CD8-positive, alpha-beta memory T cell (primary cell): Measurements from ENCODE around the gene OXGR1. TPM values are rescaled to one million over a fixed set of nuclear protein-coding genes. Genes with fewer than 3 reads are reported as not detected.

Source experiments
- CTCF ChIA-PET: fragments of 350-600 bp; sonication (Branson Sonifier 250); formaldehyde crosslinking; loops from one replicate; lab custom pipeline; 2021; ENCODE audit warnings: antibody characterized with exemption; lab: Charles Lee
- POLR2A ChIA-PET: fragments of 350-600 bp; sonication (Branson Sonifier 250); formaldehyde crosslinking; loops from one replicate; lab custom pipeline; 2021; ENCODE audit warnings: antibody characterized with exemption; lab: Charles Lee
- DNase-seq, 5 donors: peaks; one replicate each; pipeline versions ENCODE4 v3.0.0 to v3.0.0-alpha.2; 2020 to 2022; ENCODE audit warnings: mixed read lengths in 1 of 5
- H3K27ac ChIP-seq: one replicate; pipeline ENCODE4 v1.7.0; 2013; ENCODE audit warnings: low read depth, mild to moderate bottlenecking, low read length, moderate library complexity
- H3K27me3 ChIP-seq: 2 replicates; pipeline ENCODE4 v1.7.0; 2013; ENCODE audit warnings: low read length, mild to moderate bottlenecking; ENCODE audit not compliant: insufficient read depth, poor library complexity, severe bottlenecking
- H3K36me3 ChIP-seq: 2 replicates; pipeline ENCODE4 v1.7.0; 2013; ENCODE audit warnings: mild to moderate bottlenecking, low read length, moderate library complexity; ENCODE audit not compliant: insufficient read depth
- H3K4me1 ChIP-seq: 2 replicates; pipeline ENCODE4 v1.7.0; 2013; ENCODE audit warnings: mild to moderate bottlenecking, low read length, moderate library complexity; ENCODE audit not compliant: insufficient read depth
- H3K4me3 ChIP-seq: 2 replicates; pipeline ENCODE4 v1.7.0; 2013; ENCODE audit warnings: mild to moderate bottlenecking, low read length
- H3K9me3 ChIP-seq: 2 replicates; pipeline ENCODE4 v1.7.0; 2013; ENCODE audit warnings: mild to moderate bottlenecking, low read length
- H3K27ac Mint-ChIP-seq, 8 donors: one replicate each; pipeline ENCODE4 v1.8.0; 2020 to 2021; ENCODE audit warnings: mixed read lengths in 8 of 8, mild to moderate bottlenecking in 6 of 8, inconsistent platforms in 3 of 8, moderate library complexity in 3 of 8
- H3K27me3 Mint-ChIP-seq, 2 donors: one replicate each; pipeline ENCODE4 v1.8.0; 2020 to 2021; ENCODE audit warnings: mixed read lengths in 2 of 2, mild to moderate bottlenecking in 1 of 2, moderate library complexity in 1 of 2
- H3K36me3 Mint-ChIP-seq, 3 donors: one replicate each; pipeline ENCODE4 v1.8.0; 2020 to 2021; ENCODE audit warnings: mixed read lengths in 3 of 3, inconsistent platforms in 1 of 3, mild to moderate bottlenecking in 1 of 3
- H3K4me1 Mint-ChIP-seq, 3 donors: one replicate each; pipeline ENCODE4 v1.8.0; 2020 to 2021; ENCODE audit warnings: mixed read lengths in 3 of 3, inconsistent platforms in 1 of 3, mild to moderate bottlenecking in 1 of 3
- H3K4me3 Mint-ChIP-seq, 7 donors: one replicate each; pipeline ENCODE4 v1.8.0; 2020 to 2021; ENCODE audit warnings: mixed read lengths in 7 of 7, mild to moderate bottlenecking in 6 of 7, moderate library complexity in 4 of 7, inconsistent platforms in 2 of 7
- H3K9me3 Mint-ChIP-seq, 5 donors: one replicate each; pipeline ENCODE4 v1.8.0; 2020 to 2022; ENCODE audit warnings: mixed read lengths in 5 of 5, mild to moderate bottlenecking in 3 of 5, moderate library complexity in 2 of 5, inconsistent platforms in 1 of 5
- polyA plus RNA-seq: library from polyadenylated mRNA; unstranded; fragments of 300-500 nt; fragmentation: Illumina TruSeq; gene quantifications from one replicate; pipeline ENCODE4 v1.2.3, GENCODE V29; 2021
- total RNA-seq, 2 experiments: library from RNA; stranded (reverse); gene quantifications; one replicate each; pipeline ENCODE4 v1.2.3, GENCODE V29; 2021

OXGR1 gene
- total and polyA plus RNA-seq, 3 experiments from 2014 or later: not detected

GRCh38 chr13:96968027-96968426 lies 26.2 kb downstream of the OXGR1 start:
- DNase-seq: no peak
- ChIA-PET POLR2A (no interaction called here), CTCF (no interaction called here)
- no peak overlapping the region for H3K4me3 Mint-ChIP-seq
- Histone ChIP-seq H3K27me3 (no peaks in the 10 kb centered on the region), H3K9me3 (peaks cover 24% of the 10 kb centered on the region), H3K27ac (no peak overlapping the region), H3K4me3 (no peak overlapping the region), H3K36me3 (no peaks in the 10 kb centered on the region), H3K4me1 (no peaks in the 10 kb centered on the region)
- H3K9me3 Mint-ChIP-seq: peaks cover 41 to 45% (median 44%) of the 10 kb centered on the region in 5 donors
- H3K27me3 Mint-ChIP-seq: no peaks in the 10 kb centered on the region
- no peak overlapping the region for H3K27ac Mint-ChIP-seq
- peaks cover 0 to 6% (median 0%) of the 10 kb centered on the region in 3 donors for H3K36me3 Mint-ChIP-seq
- H3K4me1 Mint-ChIP-seq: no peaks in the 10 kb centered on the region

- Histone ChIP-seq H3K27me3 (no peaks in the 10 kb centered on the region), H3K4me3 (no peak overlapping the region), H3K27ac (no peak overlapping the region), H3K4me1 (no peaks in the 10 kb centered on the region), H3K36me3 (no peaks in the 10 kb centered on the region), H3K9me3 (peaks cover 24% of the 10 kb centered on the region)
- ChIA-PET POLR2A (no interaction called here), CTCF (no interaction called here)
- Mint-ChIP-seq H3K36me3 (peaks cover 0 to 6% (median 0%) of the 10 kb centered on the region in 3 donors), H3K27ac (no peak overlapping the region), H3K27me3 (no peaks in the 10 kb centered on the region), H3K9me3 (peaks cover 41 to 45% (median 44%) of the 10 kb centered on the region in 5 donors), H3K4me1 (no peaks in the 10 kb centered on the region), H3K4me3 (no peak overlapping the region)
- no peak for DNase-seq
Observed at GRCh38 chr13:96967248-96967745, 27.0 kb downstream of the OXGR1 start.

- no peaks in the 10 kb centered on the region for H3K27me3 Mint-ChIP-seq
Observed at GRCh38 chr13:96966415-96967102, 27.7 kb downstream of the OXGR1 start.

GRCh38 chr13:96963786-96964475 lies 30.3 kb downstream of the OXGR1 start:
- Mint-ChIP-seq H3K4me1 (no peaks in the 10 kb centered on the region), H3K27ac (no peak overlapping the region), H3K27me3 (no peaks in the 10 kb centered on the region), H3K36me3 (no peaks in the 10 kb centered on the region), H3K9me3 (peaks cover 23 to 31% (median 28%) of the 10 kb centered on the region in 5 donors), H3K4me3 (no peak overlapping the region)
- POLR2A ChIA-PET: no interaction called here
- Histone ChIP-seq H3K27me3 (no peaks in the 10 kb centered on the region), H3K9me3 (peaks cover 20% of the 10 kb centered on the region), H3K4me3 (no peak overlapping the region), H3K27ac (no peak overlapping the region), H3K36me3 (no peaks in the 10 kb centered on the region), H3K4me1 (no peaks in the 10 kb centered on the region)
- CTCF ChIA-PET: no interaction called here
- no peak for DNase-seq

More at GRCh38 chr13:96966415-96967102, 27.7 kb downstream of the OXGR1 start:
- no peak overlapping the region for H3K4me3 ChIP-seq
- H3K27ac Mint-ChIP-seq: no peak overlapping the region
- no peaks in the 10 kb centered on the region for H3K36me3 ChIP-seq
- H3K4me1 Mint-ChIP-seq: no peaks in the 10 kb centered on the region
- POLR2A ChIA-PET: no interaction called here
- CTCF ChIA-PET: no interaction called here
- no peak for DNase-seq
- no peaks in the 10 kb centered on the region for H3K4me1 ChIP-seq
- peaks cover 24% of the 10 kb centered on the region for H3K9me3 ChIP-seq
- H3K9me3 Mint-ChIP-seq: peaks cover 40 to 44% (median 41%) of the 10 kb centered on the region in 5 donors
- H3K36me3 Mint-ChIP-seq: peaks cover 0 to 6% (median 0%) of the 10 kb centered on the region in 3 donors
- no peak overlapping the region for H3K4me3 Mint-ChIP-seq
- no peak overlapping the region for H3K27ac ChIP-seq
- H3K27me3 ChIP-seq: no peaks in the 10 kb centered on the region

GRCh38 chr13:96960379-96960778 lies 33.9 kb downstream of the OXGR1 start:
- Mint-ChIP-seq H3K4me3 (no peak overlapping the region), H3K4me1 (no peaks in the 10 kb centered on the region), H3K27me3 (peaks cover 0 to 1% of the 10 kb centered on the region in 2 donors), H3K9me3 (peaks cover 0 to 4% (median 2%) of the 10 kb centered on the region in 5 donors), H3K27ac (no peak overlapping the region), H3K36me3 (no peaks in the 10 kb centered on the region)
- Histone ChIP-seq H3K4me1 (no peaks in the 10 kb centered on the region), H3K27ac (no peak overlapping the region), H3K27me3 (no peaks in the 10 kb centered on the region), H3K9me3 (no peaks in the 10 kb centered on the region), H3K4me3 (no peak overlapping the region), H3K36me3 (no peaks in the 10 kb centered on the region)
- CTCF ChIA-PET: no interaction called here
- POLR2A ChIA-PET: no interaction called here
- DNase-seq: no peak

GRCh38 chr13:96958286-96958891 lies 35.9 kb downstream of the OXGR1 start:
- Mint-ChIP-seq H3K4me1 (no peaks in the 10 kb centered on the region), H3K36me3 (no peaks in the 10 kb centered on the region), H3K4me3 (no peak overlapping the region), H3K9me3 (peaks cover 0 to 2% (median 0%) of the 10 kb centered on the region in 5 donors), H3K27ac (no peak overlapping the region), H3K27me3 (peaks cover 0 to 1% of the 10 kb centered on the region in 2 donors)
- Histone ChIP-seq H3K36me3 (no peaks in the 10 kb centered on the region), H3K4me1 (no peaks in the 10 kb centered on the region), H3K4me3 (no peak overlapping the region), H3K27me3 (no peaks in the 10 kb centered on the region), H3K27ac (no peak overlapping the region), H3K9me3 (no peaks in the 10 kb centered on the region)
- POLR2A ChIA-PET: no interaction called here
- no peak for DNase-seq
- CTCF ChIA-PET: no interaction called here

GRCh38 chr13:96952595-96952994 lies 41.7 kb downstream of the OXGR1 start:
- no peaks in the 10 kb centered on the region for H3K4me1 ChIP-seq
- no peak overlapping the region for H3K4me3 Mint-ChIP-seq
- H3K36me3 Mint-ChIP-seq: no peaks in the 10 kb centered on the region
- no peaks in the 10 kb centered on the region for H3K36me3 ChIP-seq
- peaks cover 0 to 2% of the 10 kb centered on the region in 2 donors for H3K27me3 Mint-ChIP-seq
- ChIA-PET CTCF (no interaction called here), POLR2A (no interaction called here)
- peaks cover 0 to 2% (median 0%) of the 10 kb centered on the region in 5 donors for H3K9me3 Mint-ChIP-seq
- no peak overlapping the region for H3K27ac ChIP-seq
- H3K9me3 ChIP-seq: no peaks in the 10 kb centered on the region
- no peak overlapping the region for H3K4me3 ChIP-seq
- H3K27ac Mint-ChIP-seq: no peak overlapping the region
- H3K27me3 ChIP-seq: no peaks in the 10 kb centered on the region
- DNase-seq: no peak
- H3K4me1 Mint-ChIP-seq: no peaks in the 10 kb centered on the region

GRCh38 chr13:96948127-96948526 lies 46.1 kb downstream of the OXGR1 start:
- Mint-ChIP-seq H3K27me3 (peaks cover 0 to 2% of the 10 kb centered on the region in 2 donors), H3K9me3 (peaks cover 0 to 1% (median 0%) of the 10 kb centered on the region in 5 donors), H3K36me3 (no peaks in the 10 kb centered on the region), H3K4me1 (no peaks in the 10 kb centered on the region), H3K4me3 (no peak overlapping the region), H3K27ac (no peak overlapping the region)
- H3K9me3 ChIP-seq: no peaks in the 10 kb centered on the region
- H3K4me3 ChIP-seq: no peak overlapping the region
- H3K27ac ChIP-seq: no peak overlapping the region
- CTCF ChIA-PET: no interaction called here
- POLR2A ChIA-PET: no interaction called here
- H3K27me3 ChIP-seq: no peaks in the 10 kb centered on the region
- H3K36me3 ChIP-seq: no peaks in the 10 kb centered on the region
- DNase-seq: no peak
- no peaks in the 10 kb centered on the region for H3K4me1 ChIP-seq
